ENCODE measurements around the gene PRSS33.

GRCh38 chr16:2792940-2793339, 5.6 kb upstream of the PRSS33 start:
- no peak for TF ChIP-seq MAX (IDR thresholded peaks at IDR 0.05)
- TF ChIP-seq CTCF (IDR thresholded peaks at IDR 0.05): no peak
